GM18517 (cell line): Measurements from ENCODE around the gene KCNJ18.
"Not testable (repeated sequence)": the region's sequence is repeated elsewhere in the genome, so short reads cannot be mapped to it uniquely, and the experiment has no call there.

Source experiments
- ATAC-seq: cut with Tn5 transposase; IDR thresholded peaks from one replicate; pipeline ENCODE4 v1.9.1; 2021; ENCODE audit warnings: mild to moderate bottlenecking, moderate library complexity; ENCODE audit not compliant: unreplicated experiment

Gene KCNJ18

DNA sequence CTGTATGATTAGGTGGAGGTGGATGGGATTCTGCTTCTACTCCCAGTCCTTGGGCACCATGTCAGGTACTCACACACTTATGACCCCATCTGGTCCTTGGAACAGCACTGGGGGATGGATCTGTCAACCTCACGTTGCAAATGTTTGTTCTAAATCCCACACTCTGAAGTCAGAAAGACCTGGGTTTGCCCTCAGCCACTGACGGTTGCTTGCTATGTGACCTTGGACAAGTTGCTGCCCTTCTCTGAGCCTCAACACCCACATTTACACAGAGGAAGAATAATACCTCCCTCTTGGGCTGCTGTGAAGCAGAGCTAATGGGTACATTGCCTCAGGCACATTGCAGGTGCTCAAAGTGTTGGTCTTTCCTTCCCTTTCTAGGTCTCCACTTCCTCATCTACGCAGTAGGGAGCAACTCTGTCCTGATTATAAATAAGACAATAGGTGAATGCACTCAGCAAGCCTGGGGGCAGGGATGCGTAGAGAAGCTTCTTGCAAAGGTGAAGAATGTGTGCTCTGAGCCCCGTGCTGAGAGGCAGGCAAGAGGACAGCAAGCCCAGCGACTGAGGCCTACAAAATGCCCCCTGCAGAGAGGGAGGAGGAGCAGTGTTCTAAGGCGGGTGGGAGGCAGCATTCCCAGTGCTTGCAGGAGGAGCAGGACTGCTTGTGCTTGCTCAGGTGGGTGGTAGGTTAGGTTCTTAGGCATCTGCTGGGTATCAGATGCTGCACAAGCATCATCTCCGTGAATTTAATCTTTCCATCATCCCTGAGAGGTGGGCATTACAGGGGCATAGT lies 21.8 kb upstream of the KCNJ18 start:
- not testable (repeated sequence) for ATAC-seq

DNA sequence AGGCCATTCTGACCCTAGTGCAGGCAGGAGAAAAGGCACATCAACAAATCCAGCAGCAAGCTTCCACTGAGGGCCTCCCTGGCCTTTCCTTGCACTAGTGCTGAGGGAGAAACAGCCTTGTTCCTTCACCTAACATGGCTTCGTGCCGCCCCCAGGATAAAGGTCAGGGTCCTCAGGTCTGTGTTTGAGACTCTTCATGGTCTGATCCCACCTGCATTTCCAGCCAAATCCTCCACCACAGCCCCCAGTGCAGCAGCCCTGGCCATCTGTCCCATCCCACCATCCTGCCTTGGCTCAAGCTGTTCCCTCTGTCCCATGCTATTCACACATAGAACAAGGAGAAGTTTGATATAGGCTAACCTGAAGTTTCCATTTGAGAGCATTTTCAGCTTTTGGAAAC lies 20.9 kb upstream of the KCNJ18 start:
- ATAC-seq, result not testable (repeated sequence)

- not testable (repeated sequence) for ATAC-seq
Observed at GRCh38 chr17:21671871-21672270, 20.5 kb upstream of the KCNJ18 start.

DNA sequence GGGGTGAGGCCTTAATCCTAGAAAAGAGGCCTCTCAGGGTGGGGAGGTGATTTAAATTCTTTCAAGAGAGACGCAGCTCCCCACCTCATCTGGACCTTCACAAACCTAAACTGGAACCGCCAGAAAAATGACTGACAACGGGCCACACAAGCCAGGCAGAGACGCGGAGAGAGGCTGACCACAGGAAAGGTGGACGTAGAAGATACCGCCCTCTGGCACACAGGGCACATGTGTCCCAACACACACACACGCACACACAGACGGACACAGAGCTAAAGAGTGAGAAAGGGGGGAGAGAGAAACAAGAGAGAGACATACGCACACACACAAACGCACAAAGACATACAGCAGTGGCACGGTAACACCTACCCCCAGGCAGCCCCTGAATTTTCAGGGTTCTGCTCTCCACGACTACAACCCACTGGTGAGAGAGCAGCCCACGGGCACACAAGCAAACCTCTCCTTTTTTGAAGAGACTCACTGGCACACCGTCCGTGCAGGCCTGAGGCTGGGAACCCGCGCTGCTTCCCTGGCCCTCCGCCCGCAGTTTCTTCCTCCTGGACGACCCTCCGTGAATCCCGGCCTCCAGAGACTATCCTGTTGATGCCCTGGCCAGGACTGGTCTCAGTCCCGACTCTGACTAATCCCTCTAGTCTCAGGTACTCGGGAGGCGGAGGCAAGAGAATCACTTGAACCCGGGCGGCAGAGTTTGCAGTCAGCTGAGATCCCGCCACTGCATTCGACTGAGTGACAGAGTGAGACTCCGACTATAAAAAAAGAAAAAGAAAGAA lies 18.7 kb upstream of the KCNJ18 start:
- ATAC-seq, result not testable (repeated sequence)

- ATAC-seq, result no peak
Observed at GRCh38 chr17:21674242-21674731, 18.0 kb upstream of the KCNJ18 start.

DNA sequence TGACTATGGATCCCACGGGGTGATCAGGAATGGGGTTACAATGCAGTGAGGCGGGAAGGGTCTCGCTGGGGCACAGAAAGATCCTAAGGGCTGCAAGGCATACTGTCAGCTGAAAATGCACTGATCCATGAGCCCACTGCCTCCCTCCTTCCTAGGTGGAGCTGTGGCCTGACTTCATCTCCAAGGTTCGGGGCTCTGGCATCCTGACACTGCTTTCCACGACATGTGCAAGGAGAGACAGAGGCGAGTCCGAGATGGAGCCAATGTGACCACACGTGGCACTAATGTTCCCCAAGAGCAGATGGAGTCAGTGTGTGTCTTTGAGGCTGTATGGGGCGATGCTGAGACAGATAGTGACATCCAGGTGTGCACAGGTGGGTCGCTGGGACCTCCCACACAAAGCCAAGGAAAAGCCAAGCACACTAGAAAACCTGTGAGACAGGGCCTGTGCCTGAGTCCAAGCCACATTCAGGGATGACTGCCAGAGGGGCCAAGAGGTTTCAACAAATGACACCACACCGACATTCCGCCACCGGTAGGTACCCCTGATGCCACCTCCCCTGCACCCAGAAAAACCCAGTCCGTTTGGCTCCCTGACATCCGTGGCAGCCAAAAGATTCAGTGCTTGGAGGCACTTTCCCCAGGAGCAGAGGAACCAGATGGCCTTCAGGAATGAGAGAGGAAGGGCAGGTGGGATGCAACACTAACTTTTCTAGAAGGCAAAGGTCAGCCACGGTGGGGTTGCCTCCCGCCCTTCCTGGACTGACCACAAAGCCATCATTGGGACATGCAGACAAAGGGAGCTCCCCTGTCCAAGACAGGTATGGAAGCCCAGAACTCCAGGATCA lies 17.2 kb upstream of the KCNJ18 start:
- ATAC-seq, result not testable (repeated sequence)

GRCh38 chr17:21675739-21676130 lies 16.6 kb upstream of the KCNJ18 start:
- ATAC-seq, result not testable (repeated sequence)

DNA sequence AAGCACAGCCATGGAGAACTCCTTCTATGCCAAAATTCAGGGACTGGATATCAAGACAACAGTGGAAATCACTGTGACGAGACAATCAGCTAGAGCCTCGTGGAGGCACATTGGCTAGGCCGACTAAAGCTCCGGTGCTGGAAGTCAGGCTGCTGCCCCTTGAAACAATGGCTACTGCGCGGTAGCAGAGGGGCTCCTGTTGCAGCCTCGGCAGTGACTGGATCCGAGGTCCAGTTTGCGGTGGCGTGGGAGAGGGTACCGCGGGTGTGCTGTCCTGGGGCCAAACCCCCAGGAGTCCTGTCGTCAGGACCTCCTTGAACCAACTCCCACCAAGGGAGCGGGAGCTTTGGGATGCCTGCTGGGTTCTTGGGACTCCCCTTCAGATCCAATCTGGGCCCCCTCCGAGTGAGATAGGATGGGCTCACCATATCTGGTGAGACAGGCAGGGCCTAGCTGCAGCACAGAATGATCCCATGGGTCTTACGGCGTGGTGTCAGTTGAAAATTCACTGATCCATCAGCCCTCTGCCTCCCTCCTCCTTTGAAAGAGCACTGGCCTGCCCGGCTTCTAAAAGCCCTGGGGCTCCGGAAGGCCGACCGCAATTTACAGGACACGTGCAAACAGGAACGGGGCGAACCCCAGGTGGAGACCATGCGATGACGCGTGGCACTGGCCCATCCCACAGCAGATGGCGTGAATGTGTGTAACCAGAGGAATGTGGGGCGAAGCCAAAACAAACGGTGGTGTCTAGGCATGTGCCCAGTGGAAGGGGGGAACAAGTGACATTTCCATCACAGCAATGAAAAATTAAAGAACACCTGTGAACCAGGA lies 15.8 kb upstream of the KCNJ18 start:
- ATAC-seq, result no peak

GRCh38 chr17:21677126-21677910 lies 15.0 kb upstream of the KCNJ18 start:
- no peak for ATAC-seq

- no peak for ATAC-seq
Observed at GRCh38 chr17:21677911-21678310, 14.4 kb upstream of the KCNJ18 start.

- no peak for ATAC-seq
Observed at GRCh38 chr17:21678393-21679081, 13.8 kb upstream of the KCNJ18 start.

GRCh38 chr17:21679256-21680146 lies 12.8 kb upstream of the KCNJ18 start:
- ATAC-seq, result no peak

GRCh38 chr17:21680366-21680765 lies 12.0 kb upstream of the KCNJ18 start:
- ATAC-seq, result no peak

- not testable (repeated sequence) for ATAC-seq
Observed at GRCh38 chr17:21680850-21681351, 11.4 kb upstream of the KCNJ18 start.

DNA sequence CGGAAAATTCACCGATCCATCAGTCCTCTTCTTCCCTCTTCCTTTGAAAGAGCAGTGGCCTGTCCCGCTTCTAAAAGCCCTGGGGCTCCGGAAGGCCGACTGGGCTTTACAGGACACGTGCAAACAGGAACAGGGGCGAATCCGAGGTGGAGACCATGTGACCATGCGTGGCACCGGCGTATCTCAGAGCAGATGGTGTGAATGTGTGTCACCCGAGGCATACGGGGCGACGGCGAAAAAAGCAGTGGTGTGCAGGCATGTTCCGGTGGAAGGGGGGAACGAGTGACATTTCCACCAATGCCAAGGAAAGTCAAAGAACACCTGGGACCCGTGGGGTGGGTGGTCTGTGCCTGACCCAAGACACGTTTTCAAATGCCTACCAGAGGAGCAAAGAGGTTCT lies 10.7 kb upstream of the KCNJ18 start:
- ATAC-seq, result not testable (repeated sequence)

DNA sequence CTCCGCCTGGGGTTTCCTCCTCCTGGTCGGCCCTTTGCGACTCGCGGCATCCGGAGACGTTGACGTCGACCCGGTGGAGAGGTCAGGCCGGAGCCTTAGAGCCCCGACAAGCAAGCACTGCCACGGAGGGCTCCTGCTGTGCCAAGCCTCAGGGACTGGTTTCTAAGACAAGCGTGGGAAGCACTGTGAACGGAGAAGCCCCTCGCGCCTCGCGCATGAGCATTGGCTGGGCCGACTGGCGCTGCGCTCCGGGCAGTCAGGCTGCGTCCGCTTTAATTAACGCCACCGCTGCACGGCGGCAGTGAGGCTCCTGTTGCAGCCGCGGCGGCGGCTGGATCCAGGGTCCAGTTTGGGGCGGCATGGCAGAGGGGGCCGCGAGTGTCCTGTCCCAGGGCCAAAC lies 10.2 kb upstream of the KCNJ18 start:
- not testable (repeated sequence) for ATAC-seq

- not testable (repeated sequence) for ATAC-seq
Observed at GRCh38 chr17:21683142-21683712, 9.1 kb upstream of the KCNJ18 start.
